Kasumi-1 (cell line): ENCODE measurements around the gene DNM3.

Experiments
- DNase-seq, 2 experiments: peaks; one replicate each; lab custom pipeline; 2025; lab: John Stamatoyannopoulos, UW

The DNM3 gene

DNA sequence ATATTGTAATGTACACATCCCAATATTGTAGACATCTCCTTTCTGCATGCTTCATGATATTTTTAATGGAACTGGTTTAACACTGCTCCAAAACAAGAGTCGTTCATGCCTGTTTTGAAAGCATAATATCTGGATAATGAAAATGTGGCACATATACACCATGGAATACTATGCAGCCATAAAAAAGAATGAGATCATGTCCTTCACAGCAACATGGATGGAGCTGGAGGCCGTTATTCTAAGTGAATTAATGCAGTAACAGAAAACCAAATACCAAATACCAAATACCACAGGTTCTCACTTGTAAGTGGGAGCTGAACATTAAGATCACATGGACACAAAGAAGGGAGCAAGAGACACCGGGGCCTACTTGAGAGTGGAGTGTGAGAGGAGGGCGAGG is 487.0 kb downstream of the DNM3 start:
- DNase-seq, result no peak

DNA sequence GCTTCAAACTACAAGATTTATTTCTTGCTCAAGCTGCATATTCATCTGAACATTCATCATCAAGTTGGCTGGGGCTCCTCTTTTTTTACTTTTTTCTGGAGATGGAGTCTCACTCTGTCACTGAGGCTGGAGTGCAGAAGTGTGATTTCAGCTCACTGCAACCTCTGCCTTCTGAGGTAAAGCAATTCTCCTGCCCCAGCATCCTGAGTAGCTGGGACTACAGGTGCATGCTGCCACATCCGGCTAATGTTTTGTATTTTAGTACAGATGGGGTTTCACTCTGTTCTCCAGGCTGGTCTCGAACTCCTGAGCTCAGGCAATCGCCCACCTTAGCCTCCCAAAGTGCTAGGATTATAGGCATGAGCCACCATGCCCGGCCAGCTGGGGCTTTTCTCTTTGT is 490.9 kb downstream of the DNM3 start:
- no peak for DNase-seq

DNA sequence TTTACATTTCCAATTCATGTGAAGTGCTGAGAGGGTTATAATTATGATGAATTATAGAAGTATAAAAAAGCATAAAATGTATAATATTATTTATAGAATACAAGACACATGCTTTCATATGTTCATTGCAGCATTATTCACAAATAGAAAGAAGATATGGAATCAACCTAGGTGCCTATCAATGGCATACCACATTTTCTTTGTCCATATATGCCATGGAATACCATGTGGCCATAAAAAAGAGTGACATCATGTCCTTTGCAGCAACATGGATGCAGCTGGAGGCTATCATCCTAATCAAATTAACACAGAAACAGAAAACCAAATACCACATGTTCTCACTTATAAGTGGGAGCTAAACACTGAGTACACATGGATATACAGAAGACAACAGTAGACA is 494.1 kb downstream of the DNM3 start:
- no peak for DNase-seq

DNA sequence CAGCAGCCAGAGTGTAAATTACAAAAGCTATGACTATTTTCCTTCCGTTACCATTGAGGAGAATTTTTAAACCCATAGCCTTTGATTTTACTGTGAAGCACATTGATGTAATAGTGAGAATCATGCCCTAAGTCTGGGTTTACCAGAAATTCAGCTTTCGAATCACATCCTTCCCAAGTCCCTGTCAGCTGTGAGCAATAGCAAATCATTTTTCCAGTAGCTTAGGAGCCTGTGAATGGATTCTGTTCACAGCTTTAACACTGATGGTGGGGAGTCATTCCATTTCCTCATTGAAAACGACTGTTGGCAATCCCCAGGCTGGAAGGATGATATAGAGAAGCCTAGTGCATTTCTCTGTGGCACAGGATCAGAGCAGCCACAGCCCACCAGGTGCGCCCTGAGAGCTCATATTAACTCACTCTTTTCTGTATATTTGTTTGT is 497.0 kb downstream of the DNM3 start:
- DNase-seq, result no peak

DNA sequence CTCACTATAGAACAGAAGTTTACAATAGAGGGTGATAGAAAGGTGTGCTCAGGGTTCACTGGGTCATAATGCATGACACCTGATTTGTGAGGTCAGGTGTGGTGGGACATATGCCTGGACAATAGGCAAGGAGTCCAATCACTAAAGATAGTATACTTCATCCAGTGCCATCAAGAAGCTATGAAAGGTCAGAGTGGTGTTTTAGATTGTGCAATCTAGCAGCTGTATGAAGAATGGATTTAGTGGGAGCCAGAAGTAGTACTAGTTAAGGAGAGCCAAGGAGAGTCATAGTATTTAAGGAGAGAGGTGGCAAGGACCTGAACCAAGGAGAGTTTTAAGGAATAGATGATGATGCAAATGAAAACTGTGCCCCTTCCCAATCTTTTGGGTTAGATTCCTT is 498.5 kb downstream of the DNM3 start:
- no peak for DNase-seq

DNA sequence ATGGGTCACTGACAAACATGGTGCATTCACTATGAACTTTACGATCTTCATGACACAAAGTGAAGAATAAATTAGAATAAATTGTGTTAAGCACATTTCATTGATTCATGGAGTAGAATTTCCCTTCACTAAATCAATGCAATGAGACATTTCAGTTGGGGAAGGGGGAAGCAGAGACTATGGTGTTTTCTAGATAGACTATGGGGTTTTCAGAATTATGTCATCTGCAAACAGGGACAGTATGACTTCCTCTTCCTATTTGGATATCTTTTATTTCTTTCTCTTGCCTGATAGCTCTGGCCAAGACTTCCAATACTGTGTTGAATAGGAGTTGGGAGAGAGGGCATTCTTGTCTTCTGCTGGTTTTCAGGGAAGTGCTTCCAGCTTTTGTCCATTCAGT is 499.2 kb downstream of the DNM3 start:
- peak in 1 of 2 experiments; percentile 24 for DNase-seq

DNA sequence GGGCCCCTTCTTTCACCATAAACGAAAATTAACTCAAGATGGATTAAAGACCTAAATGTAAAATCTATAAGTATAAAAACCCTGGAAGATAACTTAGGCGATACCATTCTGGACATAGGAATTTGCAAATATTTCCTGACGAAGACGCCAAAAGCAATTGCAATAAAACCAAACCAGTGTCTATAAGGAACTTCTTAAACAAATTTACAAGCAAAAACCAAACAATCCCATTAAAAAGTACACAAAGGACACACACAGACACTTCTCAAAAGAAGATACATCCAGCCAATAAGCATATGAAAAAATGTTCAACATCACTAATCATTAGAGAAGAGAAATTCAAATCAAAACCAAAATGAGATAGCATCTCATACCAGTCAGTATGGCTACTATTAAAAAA is 500.4 kb downstream of the DNM3 start:
- no peak for DNase-seq

DNA sequence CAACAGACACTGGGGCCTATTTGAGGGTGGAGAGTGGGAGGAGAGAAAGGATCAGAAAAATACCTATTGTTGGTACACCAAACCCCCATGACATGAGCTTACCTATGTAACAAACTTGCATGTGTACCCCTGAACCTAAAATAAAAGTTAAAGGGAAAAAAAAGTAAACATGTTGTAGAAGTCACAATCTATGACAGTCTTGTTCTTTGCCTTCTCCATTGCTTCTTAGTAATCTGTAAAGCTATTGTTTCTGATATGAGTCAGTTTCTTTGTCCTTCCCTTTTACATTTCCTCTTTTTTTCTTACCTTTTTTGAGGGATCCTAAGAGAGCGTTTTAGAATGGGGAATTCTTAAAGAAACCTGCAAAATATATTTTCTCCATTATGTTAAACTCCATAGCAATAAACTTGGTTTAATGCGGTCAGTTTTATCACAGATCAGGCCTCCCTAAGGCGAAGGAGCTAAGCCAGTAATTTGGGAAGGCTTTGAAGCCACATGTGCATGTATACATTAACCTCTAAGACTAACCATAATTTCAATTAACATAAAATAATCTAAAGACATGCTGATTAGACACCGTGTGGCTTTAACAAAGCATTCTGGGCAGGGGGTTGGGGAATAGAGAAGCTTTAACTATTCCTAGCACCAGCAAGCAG is 501.4 kb downstream of the DNM3 start:
- peak; percentile 36 to 46 for DNase-seq

DNA sequence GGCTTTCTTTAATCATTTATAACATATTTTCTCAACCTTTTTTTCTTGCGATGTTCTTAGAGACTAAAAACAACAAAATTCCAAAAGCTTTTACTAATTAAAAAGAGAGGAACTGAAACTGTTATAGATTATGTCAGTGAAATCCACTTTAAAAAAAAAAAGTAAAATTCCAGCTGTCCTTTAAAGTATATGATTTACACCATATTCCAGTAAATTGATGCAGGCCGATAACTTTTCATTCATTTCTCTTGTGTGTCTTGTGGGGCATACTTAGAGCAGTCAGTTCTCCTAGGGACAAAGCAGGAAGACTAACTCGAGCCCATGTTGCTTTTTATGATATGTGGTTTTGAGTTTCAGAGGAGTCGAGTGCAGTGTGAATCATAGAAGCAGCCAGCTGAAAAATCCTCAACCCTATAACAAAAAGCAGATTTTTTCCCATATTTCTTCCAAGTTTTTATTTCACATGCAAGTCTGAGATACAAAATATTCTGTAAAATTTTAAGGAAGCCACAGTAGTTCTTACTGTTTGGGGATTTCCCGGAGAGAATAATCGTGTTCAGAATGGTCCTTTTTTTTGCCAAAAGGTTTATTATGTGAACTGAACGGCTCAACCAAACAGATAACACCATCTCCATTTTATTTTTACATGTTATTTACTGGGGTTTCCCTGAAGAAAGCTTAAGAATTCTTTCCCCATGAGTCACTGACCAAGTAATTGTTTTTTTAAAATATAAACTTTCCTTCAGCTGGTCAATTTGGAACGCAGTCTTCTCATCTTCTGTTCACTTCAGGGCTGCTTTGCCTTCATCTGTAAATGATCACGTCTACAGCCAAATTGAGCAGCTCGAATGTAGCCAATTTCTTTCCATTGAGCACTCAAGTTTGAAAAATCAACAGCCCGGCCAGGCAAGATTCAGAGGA is 502.2 kb downstream of the DNM3 start:
- peak; percentile 61 to 69 for DNase-seq

DNA sequence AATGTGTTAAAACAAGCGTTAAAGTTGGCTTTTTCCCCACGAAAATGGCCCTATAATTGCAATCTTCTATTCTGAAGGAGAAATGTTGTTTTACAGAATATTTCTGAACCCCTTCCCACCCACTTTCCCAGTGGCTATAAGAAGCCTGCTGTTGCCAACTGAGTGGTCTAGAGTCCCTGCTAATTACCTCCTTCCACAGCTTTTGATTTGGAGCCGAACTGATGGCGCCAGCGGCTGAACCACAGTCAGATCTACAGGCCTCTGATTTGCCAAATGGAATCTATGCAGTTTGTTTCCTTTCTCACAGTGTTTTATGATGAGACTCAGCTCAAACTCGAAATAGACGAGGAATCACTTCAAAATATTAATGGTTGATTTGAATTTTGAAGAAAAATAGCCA is 503.1 kb downstream of the DNM3 start:
- no peak for DNase-seq

DNA sequence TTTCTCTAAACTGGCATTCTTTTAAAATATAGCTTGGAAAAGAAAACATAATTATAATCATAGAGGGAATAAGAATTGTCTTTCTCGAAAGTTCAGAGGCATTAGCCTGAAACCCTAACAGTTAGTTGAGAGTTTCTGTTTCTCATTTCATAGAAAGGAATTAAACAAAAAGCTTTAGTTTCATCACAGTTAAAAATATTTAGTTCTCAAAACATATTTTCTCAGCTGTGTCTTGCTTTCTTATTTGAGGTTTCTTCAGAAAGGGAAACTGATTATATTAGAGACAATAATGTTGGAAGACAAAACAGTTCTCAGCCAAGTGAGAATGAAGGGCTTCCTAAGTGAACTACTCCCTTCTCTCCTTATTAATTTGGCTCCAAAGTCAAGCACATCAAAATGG is 503.8 kb downstream of the DNM3 start:
- no peak for DNase-seq

DNA sequence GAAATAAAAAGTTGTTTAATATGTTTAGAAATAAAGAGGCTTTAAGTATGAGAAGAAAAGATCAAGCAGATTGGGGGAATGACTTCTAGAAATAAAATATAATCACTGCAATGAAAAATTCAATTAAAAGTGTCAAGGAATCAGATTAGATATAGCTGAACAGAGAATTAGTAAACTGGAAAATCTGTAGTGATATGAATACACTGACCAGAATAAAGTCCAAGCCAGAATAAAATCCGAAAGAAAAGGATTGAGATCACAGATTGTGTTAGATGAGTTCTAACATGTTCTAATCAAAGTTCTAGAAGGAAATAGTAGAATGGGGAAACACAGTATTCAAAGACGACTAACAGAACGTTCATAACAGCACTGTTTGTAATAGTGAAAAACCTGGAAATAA is 506.1 kb downstream of the DNM3 start:
- DNase-seq, result no peak

DNA sequence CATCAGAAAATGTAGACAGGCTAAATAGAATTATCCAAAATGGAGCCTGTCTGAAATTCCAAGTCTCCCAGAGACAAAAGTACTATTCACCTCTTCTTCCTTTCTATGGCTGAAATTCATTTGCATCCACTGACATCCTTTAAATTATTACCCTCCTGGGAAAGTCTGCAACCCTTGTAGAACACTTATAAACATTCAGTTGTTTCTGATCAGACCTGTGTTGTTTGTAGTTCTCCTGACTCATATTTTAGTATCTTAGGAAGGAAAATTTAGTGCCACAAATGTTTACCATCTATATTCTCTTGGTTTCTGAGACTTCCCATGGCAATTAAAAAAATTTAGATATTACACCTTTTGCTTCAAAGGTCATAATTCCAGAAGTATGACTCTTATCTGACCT is 509.6 kb downstream of the DNM3 start:
- DNase-seq, result no peak

DNA sequence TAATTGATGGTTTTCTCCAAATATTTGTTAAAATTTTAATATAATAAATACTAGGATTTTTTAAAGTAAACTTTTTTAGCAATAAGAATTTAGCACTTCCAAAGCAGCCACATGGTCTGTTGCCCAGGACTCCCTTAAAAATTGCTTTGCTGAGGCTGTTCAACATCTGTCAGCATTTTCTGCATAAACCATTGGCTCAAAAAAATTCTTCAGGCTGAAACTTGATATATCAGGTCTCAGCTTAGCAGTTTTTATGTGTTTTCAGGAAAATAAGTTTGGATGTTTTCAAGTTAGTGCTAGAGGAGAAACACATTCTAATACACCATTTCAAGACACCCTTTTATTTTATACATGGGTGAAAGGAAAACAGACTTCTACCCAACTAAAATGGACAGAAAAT is 510.0 kb downstream of the DNM3 start:
- no peak for DNase-seq

DNA sequence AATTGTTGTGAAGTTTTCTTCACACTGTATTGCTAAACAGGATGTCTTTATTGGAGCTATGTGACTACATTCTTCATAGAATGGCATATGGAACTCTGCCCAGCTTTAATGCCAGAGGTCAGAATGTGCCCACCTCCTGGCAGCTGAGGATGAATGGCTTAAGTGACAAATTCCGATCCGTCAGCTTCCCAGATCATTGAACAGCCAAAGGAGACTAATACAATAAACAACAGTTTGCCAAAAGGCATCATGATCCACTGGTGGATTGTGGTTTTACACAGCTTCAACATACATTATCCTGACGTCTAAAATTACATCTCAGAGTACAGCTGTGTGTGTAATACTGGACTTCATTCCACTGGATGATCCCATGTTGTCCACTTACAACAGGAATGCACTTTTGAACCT is 510.5 kb downstream of the DNM3 start:
- no peak for DNase-seq

DNA sequence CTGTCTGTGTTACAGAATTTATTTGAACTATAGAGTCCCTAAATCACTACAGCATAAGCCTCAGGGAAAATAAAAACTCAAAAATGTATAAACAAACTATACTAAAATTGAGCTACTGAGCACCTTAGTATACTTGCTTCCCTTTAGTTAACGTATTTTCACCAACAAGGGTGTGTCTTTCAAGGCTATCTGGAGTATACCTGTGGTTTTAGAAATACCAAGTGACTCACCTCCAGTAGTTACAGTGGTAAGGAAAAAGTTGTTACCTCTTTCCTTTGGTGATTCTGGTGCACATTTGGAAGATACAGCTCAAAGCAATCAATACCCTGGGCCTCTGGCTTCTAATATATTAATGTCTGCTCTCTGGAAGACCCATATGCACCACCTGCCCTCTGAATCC is 511.1 kb downstream of the DNM3 start:
- no peak for DNase-seq

DNA sequence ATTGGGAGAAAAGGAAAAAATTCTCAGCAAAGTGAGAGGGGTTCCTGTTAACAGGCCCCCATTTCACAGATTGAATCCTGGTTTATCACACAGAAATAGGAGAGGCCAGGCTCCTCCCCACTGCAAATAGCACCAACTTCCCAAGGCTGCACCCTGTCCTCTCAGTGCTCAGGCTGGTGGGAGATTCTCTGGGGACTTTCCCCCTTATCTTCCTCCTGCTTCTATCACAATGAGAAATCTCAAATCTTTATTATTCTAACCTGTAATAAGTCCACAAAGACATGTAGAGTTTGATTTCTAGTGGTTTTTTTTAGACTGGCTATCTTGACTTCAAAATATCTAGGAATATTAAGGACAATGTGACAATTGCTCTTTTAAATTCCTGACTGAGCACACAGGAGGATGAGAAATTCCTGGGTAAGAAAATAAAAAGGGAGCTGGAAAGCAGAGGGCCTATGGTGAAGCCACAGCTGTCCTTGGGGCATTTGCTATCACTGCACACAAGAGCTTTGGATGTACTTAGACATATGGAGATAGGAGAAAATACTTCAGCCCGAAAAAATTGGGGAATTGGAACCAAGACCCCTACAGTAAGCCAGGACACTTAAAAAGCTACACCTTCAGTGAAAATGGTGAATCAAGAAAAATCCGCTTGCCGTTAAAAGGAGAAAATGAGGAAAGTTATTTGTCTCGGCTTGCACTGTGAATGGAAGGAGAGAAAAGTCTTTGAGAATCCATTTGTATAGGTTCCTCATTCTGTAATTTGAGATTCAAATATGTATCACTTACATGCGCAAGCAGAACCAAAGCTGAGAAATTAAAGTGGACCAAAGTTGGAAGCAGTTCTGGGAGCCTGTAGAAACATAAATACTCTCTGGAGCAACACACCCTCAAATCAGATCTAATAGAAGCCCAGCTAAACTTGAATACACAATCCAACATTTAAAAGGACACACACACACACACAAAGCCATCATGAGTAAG is 513.3 kb downstream of the DNM3 start:
- DNase-seq, result no peak

DNA sequence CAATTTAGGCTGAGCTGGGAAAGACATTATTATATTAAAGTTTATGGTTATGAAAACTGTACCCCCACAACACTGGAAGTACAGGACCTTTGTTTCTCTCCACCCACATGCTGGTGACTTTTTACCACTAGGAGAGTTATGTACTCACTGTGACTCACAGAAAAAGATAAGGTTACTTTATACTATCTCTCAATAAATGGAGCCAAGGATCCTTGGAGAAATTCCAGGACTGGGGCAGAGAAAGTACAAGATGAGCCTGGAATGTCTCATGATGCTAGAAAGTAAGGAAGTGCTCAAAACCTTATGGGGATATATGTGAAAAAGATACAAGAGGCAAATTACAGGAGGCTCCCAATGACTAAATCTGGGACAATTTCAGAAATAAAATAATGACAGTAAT is 515.3 kb downstream of the DNM3 start:
- no peak for DNase-seq

DNA sequence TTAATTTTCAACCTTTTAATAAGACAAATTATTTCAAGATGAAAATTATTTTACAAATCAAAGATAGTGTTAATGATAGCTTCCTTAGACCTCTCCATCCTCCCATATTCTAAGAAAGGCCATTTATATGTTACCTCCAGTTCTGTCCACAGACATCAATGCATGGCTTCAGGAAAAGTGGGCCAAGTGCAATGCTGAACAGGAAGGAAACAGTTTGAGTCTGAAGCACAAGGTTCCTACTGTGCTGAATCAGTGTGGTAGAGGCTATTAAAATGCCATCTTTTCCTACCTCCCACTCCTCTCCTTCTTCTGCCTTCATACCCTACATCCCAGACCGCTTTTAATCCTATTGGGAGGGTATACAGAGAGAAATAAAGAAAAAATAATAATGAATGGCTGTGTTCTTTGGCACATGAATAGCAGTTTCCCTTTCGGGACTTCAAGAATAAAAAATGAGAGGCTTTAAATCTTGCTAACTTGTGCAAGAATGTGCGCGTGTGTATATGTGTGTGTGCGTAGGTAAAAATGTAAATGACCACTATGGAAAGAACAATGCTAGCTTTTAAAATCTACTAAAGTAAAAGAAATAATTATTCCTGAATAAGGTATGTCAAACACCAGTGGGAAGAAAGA is 516.6 kb downstream of the DNM3 start:
- peak in 1 of 2 experiments; percentile 12 for DNase-seq

DNA sequence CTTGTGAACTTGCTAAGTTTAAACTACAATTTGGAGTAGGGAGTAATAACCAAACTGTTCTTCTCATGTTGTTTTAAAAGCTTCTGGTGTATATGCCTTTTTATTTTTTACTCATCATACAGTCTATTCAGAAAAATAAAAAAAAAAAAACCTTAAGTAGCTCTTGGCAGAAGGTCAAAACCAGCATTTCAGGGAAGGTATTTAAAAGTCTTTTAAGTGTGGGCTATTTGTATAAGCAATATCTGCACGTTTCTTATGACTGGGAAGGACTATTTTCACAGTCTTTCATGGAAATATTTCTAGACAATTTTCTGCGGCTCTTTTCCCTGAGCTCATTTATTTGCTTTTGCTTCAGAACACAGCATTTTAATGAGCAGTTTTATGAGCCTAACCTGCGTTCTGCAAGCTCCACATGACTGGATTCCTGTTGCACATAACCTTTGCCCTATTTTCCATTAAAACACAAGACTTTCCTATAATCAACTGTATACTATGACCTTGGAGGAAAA is 518.2 kb downstream of the DNM3 start:
- DNase-seq, result no peak

DNA sequence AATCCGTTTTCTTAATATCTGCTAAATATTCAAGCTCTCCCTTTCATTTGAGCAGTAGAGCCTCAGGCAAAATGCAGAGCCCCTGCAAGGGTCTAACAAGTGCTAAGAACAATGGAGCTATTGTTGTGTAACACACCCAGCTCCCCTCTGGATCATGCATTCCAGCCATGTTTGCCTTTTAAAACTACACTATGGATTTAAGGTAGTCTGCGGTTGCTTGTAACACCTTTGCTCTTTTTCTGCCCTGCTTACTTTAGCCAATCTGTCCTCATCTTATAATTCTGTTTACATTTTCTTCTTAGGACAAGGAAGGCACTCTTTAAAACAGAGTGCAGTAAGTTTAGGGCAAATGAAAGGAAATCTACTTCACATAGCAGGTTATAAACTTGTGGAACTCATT is 519.2 kb downstream of the DNM3 start:
- no peak for DNase-seq

DNA sequence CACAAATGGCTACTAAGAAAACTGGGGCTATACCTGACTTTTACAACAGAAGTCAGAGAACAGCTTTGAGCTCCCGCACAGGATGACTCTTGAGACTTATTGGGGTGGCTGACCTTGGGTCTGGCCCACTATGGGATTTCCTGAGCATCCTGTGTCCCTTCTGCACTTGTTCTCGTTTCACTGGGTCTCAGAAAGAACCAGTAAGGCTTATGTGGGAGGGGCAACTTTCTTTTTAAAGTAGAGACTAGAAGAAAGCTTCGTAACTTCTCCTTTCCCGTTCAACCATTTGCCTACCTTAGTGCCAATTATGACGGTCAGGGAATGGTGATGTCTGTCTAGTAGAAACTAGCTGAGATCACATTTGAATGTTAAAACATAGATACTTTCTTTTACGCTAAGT is 519.7 kb downstream of the DNM3 start:
- DNase-seq, result no peak
